ENCODE data around the gene ITPRID1.
"Not testable (repeated sequence)": the region's sequence is repeated elsewhere in the genome, so short reads cannot be mapped to it uniquely, and the experiment has no call there.

Gene ITPRID1

DNA sequence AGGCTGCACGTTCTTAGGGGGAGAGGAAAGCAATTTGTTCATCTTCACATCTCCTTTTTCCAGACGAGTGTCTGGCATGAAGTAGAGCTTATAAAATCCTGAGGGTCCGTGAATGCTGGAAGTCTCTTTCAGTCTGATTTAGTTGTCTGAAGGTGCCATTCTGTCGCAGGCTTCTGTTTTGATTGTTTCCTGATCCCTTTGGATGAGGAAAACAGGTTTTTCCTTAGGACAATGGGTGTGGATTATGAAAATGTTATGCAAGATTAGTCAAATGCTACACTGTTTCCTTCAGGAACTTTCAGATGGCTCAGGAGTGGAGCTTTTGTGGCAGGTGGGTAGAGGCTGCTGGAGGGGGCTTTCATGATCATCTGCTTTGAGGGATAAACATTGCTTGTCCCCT is at the start of gene ITPRID1:
Gene ITPRID1, plus strand, starts transcription at position 301 of the 400 bp plus-strand sequence. CDS start 38,935 bp downstream, outside the sequence.
- no peak for DNase-seq

GRCh38 chr7:31464601-31465000 is 49.3 kb upstream of the ITPRID1 start:
- no peak for DNase-seq

DNA sequence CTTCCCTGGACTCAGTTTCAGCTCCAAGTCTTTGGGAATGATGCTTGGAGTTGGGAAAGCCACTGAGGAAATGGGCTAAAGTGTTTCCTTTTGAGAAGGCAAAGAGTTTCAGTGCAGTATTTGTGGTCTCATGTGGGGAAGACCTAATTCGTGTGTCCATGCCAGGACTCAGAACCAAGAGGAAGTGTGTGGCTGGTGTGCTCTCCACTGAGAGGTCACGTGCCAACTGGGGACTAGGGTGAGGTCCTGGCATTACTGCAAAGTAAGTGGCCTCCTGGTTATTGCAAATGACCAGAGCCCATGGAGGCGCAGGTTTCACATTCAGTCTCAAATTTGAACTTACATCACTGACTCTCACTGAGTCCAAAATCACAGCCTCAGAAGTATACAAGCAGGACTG is 48.6 kb upstream of the ITPRID1 start:
- no peak for DNase-seq

- peak; percentile 43 for DNase-seq
Measured at GRCh38 chr7:31466036-31466435, 47.9 kb upstream of the ITPRID1 start.

GRCh38 chr7:31470883-31471282 is 43.0 kb upstream of the ITPRID1 start:
- not testable (repeated sequence) for DNase-seq

GRCh38 chr7:31475368-31475767 is 38.5 kb upstream of the ITPRID1 start:
- no peak for DNase-seq

DNA sequence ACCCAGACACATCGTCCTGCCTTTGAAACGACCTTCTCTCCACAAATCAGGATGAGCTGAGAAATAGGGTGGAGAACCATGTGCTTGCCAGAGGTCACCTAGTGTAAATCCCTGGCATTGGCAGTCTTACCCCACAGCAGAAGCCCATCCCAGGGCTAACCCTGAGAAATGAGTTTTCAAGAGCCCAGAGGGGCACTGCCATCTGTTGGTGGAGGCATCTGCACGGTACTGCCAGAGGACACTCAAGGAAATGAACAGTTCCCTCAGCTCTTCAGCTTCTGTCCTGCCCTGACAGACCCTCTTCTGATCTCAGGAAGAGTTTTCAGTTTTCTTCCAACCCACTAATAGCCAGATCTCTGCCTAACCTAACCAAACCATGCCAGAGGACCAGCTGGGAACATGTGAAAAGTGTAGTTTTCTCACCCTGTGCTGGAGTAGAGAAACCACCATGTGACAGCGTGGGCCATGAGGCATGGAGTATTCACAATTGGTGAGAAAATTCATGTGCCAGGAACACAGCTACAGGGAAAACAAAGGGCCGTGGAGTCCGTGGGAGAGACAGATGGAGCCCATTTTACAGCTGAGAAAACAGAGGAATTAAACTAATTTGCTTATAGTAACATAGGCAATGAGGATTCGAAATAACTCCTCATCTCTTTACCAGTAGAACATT is 37.7 kb upstream of the ITPRID1 start:
- DNase-seq, result no peak

DNA sequence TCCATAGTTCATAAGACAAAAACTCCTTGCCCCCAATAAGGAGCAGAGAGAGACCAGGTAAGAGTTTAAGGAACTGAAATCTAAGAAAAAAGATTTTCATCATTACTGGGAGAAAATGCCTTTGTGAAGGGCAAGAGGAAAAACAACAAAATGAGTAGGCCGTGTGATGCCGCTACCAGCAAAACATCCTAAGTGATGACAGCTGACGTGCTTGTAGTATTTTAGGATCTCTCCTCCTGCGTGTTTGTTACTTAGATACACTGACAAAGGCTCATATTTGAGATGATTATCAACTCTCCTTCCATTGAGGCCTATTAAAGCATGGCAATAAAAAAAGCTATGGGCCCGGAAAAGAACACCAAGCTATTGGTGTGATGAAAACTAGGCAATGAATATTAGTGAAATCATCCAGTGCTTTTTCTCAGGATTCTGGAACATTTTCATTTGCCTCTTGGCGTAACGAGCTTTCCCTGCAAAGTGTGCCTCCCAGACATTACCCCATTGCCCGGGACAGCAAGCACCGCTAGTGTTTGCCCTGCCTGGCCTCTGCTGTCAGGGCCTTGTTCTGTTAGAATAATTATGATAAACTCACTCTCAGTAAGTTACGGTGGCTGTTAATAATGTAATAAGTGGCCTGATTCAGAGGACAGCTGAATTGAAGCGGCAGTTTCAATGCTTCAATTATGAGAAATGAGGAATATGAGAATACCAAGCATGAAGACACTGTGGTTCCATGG is 36.8 kb upstream of the ITPRID1 start:
- DNase-seq, result no peak

GRCh38 chr7:31478018-31478417 is 35.9 kb upstream of the ITPRID1 start:
- DNase-seq, result no peak

DNA sequence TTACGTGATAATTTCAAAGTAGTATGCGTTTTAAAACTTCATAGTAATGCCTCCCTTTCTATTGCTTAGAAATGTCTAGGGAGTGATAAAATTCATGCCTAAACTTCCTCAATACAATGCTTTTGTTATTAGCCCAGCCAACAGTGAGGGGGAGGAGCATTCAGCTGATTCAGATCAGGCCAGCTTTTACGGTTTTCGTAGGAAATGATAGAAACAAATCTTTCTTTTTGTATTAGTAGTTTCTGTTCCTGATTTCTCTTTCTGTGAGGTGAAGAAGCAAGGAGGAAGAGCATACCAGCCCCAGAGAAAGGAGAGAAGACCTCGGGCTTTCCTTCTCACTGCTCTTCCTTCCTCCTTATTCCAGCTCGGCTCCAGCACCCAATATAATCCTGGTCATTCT is 35.2 kb upstream of the ITPRID1 start:
- no peak for DNase-seq

- DNase-seq, result no peak
Measured at GRCh38 chr7:31487071-31487470, 26.8 kb upstream of the ITPRID1 start.

- DNase-seq, result no peak
Measured at GRCh38 chr7:31487476-31487875, 26.4 kb upstream of the ITPRID1 start.

- DNase-seq, result no peak
Measured at GRCh38 chr7:31488562-31489203, 25.2 kb upstream of the ITPRID1 start.

GRCh38 chr7:31490796-31491314 is 23.0 kb upstream of the ITPRID1 start:
- no peak for DNase-seq

- DNase-seq, result no peak
Measured at GRCh38 chr7:31492086-31492485, 21.8 kb upstream of the ITPRID1 start.

DNA sequence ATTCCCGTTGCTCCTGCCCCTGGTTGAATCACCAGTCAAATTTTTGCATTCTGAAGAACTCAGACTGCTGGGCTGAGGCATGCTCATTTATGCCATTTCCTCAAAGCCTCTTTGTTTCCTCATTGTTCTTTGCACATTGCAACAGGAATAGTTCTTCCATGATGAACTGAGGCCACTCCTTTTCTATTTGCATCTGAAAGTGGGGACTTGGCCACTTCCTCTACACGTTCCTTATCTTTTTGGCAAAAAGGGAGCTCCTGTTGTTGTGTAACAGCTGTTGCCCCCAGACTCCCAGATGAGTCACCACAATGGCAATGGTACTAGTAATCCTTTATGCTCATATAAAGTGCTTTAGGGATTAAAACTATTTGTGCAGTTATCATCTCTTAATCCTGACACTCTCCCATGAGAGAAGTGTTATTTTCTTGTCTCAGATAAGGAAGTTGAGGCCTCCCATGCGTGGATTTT is 20.1 kb upstream of the ITPRID1 start:
- DNase-seq, result no peak

- no peak for DNase-seq
Measured at GRCh38 chr7:31494421-31494820, 19.5 kb upstream of the ITPRID1 start.

GRCh38 chr7:31495653-31496052 is 18.2 kb upstream of the ITPRID1 start:
- no peak for DNase-seq

DNA sequence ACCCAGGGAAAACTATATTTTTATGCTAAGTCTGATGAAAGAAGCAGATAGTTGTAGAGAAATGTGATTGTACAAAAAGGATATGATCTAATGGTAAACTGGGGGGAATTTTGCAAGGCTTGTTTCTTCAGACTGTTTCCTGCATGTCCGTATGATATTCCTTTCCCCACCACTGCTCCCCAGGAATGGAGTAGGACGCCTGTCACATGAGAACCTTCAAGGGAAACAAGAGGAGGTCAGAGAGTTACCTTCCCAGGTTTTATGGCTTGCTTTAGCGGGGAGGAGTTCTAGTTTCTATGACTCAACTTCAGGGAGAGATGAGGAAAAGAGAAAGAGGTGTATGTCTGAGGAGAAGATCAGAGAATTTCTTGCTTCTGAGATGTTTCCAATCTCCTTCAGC is 16.4 kb upstream of the ITPRID1 start:
- DNase-seq, result no peak

DNA sequence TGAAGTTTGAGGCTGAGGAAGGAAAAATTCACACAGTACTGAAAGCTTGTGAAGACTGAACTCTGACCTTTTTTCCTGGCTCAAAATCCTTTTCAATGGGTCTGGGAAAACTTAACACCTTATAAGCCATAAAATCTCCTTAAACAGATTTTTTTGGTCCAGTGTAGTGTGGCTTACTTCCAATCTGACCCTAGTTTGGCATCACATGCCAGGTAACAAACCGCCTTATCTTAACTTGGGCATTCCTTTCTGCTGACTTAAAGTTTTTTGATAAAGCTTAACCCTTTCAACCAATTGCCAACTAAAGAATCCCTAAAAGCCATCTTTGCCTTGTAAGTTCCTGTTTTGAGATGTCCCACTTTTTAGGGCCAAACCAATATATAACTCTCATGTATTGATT is 13.2 kb upstream of the ITPRID1 start:
- no peak for DNase-seq

DNA sequence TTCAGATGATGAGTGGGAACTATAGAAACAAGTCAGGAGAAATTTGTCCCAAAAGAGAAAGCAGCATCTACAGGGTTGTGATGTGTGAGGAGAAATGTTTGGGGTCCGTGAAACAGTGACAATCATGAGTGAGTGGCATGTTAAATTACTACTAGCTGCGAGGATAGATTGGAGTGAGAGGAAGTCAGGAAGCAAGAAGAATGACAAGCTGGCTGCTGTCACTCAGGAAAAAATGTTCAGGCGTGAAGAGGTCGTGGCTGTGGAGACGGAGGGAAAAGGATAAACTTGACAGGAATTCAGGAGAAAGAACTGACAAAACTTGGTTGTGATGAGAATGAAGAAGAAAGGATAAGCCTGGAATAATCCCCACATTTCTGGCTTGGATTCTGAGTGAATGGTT is 5.1 kb upstream of the ITPRID1 start:
- no peak for DNase-seq

DNA sequence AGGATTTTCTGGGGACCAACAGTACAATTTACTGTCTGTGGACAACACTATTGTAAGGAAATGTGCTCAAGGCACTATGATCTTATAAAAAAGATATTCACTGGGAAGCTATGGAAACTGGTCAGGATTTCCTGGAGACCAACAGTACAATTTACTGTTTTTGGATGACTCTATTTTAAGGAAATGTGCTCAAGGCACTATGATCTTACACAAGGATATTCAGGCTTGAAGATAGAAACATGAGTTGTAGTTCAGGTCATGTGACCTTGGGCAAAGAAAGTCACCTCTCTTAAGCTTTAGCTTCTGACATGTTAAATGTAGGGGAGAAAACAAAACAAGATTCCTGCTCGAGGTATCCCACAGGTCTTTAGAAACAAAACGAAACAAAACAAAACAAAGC is 1.7 kb upstream of the ITPRID1 start:
- DNase-seq, result no peak

GRCh38 chr7:31516680-31517502 is 3.0 kb downstream of the ITPRID1 start:
- no peak for DNase-seq
